Measurements from ENCODE around the gene PCDH7. TPM values are rescaled to one million over a fixed set of nuclear protein-coding genes. Genes with fewer than 3 reads are reported as not detected.

Gene PCDH7
- polyA plus RNA-seq, 1 of the 3 experiments (the other 2 are of a cell fraction), result 0.48 TPM

DNA sequence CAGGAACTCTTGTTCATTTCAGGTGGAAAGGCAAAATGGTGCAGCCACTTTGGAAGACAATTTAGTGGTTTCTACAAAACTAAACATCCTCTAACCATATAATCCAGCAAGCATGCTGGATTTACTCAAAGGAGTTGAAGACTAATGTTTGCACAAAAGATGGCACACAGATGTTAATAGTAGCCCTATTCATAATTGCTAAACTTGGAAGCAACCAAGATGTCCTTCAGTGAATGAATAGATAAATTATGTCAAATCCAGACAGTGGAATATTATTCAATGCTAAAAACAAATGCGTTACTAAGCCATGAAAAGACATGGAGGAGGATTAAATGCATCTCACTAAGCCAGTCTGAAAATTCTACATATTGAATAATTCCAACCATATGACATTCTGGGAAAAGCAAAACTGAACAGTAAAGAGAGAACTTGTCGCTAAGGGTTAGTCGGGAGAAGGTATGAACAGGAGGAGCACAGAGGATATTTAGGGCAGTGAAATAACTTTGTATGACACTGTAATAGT, 48.2 kb upstream of the PCDH7 start:
- DNase-seq, result no peak
- no peaks in the 10 kb centered on the region for H3K79me2 ChIP-seq (ENCODE audit: insufficient read depth)
- CTCF ChIA-PET, result no interaction called here

GRCh38 chr4:30696191-30696590, 24.0 kb upstream of the PCDH7 start:
- no peaks in the 10 kb centered on the region for H3K27me3 ChIP-seq (ENCODE audit: insufficient read depth)
- DNase-seq, result no peak

More for the DNA sequence above, 48.2 kb upstream of the PCDH7 start:
- Histone ChIP-seq H3K27me3 (ENCODE audit: insufficient read depth) (no peaks in the 10 kb centered on the region), H3K9me2 (no peaks in the 10 kb centered on the region), H3K36me3 (replicated peaks in 1 of 2; ENCODE audit: control insufficient read depth in 1 of 2, insufficient read depth in 2 of 2, low read length in 1 of 2) (no peaks in the 10 kb centered on the region), H3K4me2 (no peak overlapping the region), H3K27ac (ENCODE audit: low read depth in 2 of 2, low read length in 1 of 2) (no peak overlapping the region), H2AFZ (ENCODE audit: low read depth) (no peak overlapping the region), H4K20me1 (ENCODE audit: insufficient read depth) (no peaks in the 10 kb centered on the region), H3K9me3 (no peaks in the 10 kb centered on the region), H3K4me3 (ENCODE audit: low read depth in 2 of 2, low read length in 1 of 2) (no peak overlapping the region), H3K9ac (no peak overlapping the region), H3F3A (replicated peaks; ENCODE audit: insufficient read depth) (no peaks in the 10 kb centered on the region), H3K4me1 (ENCODE audit: control insufficient read depth in 1 of 2, insufficient read depth in 2 of 2, low read depth in 1 of 2, low read length in 1 of 2) (no peaks in the 10 kb centered on the region)
- TF ChIP-seq, protein P1, sequence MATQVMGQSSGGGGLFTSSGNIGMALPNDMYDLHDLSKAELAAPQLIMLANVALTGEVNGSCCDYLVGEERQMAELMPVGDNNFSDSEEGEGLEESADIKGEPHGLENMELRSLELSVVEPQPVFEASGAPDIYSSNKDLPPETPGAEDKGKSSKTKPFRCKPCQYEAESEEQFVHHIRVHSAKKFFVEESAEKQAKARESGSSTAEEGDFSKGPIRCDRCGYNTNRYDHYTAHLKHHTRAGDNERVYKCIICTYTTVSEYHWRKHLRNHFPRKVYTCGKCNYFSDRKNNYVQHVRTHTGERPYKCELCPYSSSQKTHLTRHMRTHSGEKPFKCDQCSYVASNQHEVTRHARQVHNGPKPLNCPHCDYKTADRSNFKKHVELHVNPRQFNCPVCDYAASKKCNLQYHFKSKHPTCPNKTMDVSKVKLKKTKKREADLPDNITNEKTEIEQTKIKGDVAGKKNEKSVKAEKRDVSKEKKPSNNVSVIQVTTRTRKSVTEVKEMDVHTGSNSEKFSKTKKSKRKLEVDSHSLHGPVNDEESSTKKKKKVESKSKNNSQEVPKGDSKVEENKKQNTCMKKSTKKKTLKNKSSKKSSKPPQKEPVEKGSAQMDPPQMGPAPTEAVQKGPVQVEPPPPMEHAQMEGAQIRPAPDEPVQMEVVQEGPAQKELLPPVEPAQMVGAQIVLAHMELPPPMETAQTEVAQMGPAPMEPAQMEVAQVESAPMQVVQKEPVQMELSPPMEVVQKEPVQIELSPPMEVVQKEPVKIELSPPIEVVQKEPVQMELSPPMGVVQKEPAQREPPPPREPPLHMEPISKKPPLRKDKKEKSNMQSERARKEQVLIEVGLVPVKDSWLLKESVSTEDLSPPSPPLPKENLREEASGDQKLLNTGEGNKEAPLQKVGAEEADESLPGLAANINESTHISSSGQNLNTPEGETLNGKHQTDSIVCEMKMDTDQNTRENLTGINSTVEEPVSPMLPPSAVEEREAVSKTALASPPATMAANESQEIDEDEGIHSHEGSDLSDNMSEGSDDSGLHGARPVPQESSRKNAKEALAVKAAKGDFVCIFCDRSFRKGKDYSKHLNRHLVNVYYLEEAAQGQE (IDR thresholded peaks at IDR 0.05; ENCODE audit: low read depth, low read length), result no peak
- TF ChIP-seq EP300 (IDR thresholded peaks at IDR 0.05; ENCODE audit: borderline replicate concordance in 1 of 2, low read depth in 1 of 2, low read length in 1 of 2) (no peak), USF2 (IDR thresholded peaks at IDR 0.05; ENCODE audit: borderline replicate concordance, low read depth, low read length) (no peak), FOXM1 (IDR thresholded peaks at IDR 0.05; ENCODE audit: low read depth) (no peak)
- WGBS (ENCODE audit: low lambda C conversion rate), result 47% methylated on average over 3 of the region's 3 CpGs
- POLR2A ChIA-PET, result no interaction called here

More at GRCh38 chr4:30696191-30696590, 24.0 kb upstream of the PCDH7 start:
- no peaks in the 10 kb centered on the region for H3K9me2 ChIP-seq
- no peak overlapping the region for H3K27ac ChIP-seq (ENCODE audit: low read depth in 2 of 2, low read length in 1 of 2)
- no peaks in the 10 kb centered on the region for H3K9me3 ChIP-seq
- ChIA-PET POLR2A (no interaction called here), CTCF (no interaction called here)
- H4K20me1 ChIP-seq (ENCODE audit: insufficient read depth), result no peaks in the 10 kb centered on the region
- no peaks in the 10 kb centered on the region for H3F3A ChIP-seq (replicated peaks; ENCODE audit: insufficient read depth)
- no peak overlapping the region for H2AFZ ChIP-seq (ENCODE audit: low read depth)
- no peak overlapping the region for H3K4me2 ChIP-seq
- no peaks in the 10 kb centered on the region for H3K4me1 ChIP-seq (ENCODE audit: control insufficient read depth in 1 of 2, insufficient read depth in 2 of 2, low read depth in 1 of 2, low read length in 1 of 2)
- no peaks in the 10 kb centered on the region for H3K79me2 ChIP-seq (ENCODE audit: insufficient read depth)
- H3K9ac ChIP-seq, result no peak overlapping the region
- TF ChIP-seq USF2 (IDR thresholded peaks at IDR 0.05; ENCODE audit: borderline replicate concordance, low read depth, low read length) (no peak), MAX (IDR thresholded peaks at IDR 0.05; ENCODE audit: low read depth) (no peak), POLR2AphosphoS5 (IDR thresholded peaks at IDR 0.05; ENCODE audit: low read depth, low read length) (no peak), FOSL2 (IDR thresholded peaks at IDR 0.05; ENCODE audit: borderline replicate concordance, low read depth) (no peak), MEF2A (IDR thresholded peaks at IDR 0.05; ENCODE audit: borderline replicate concordance, low read depth) (no peak)
- no peaks in the 10 kb centered on the region for H3K36me3 ChIP-seq (replicated peaks in 1 of 2; ENCODE audit: control insufficient read depth in 1 of 2, insufficient read depth in 2 of 2, low read length in 1 of 2)
- no peak overlapping the region for H3K4me3 ChIP-seq (ENCODE audit: low read depth in 2 of 2, low read length in 1 of 2)

All from SK-N-SH (cell line).